CD4-positive, alpha-beta T cell (primary cell): ENCODE results near the gene PRICKLE4. TPM values are rescaled to one million over a fixed set of nuclear protein-coding genes. Genes with fewer than 3 reads are reported as not detected.

ENCODE experiments used
- ATAC-seq: fragments of 200-7000 bp; cut with Tn5 transposase; one replicate; pipeline ENCODE4 v1.10.0; 2022; ENCODE audit warnings: mild to moderate bottlenecking; ENCODE audit not compliant: poor library complexity
- CTCF ChIA-PET: fragments of 350-600 bp; sonication (Branson Sonifier 250); formaldehyde crosslinking; loops from one replicate; lab custom pipeline; 2021; ENCODE audit warnings: antibody characterized with exemption, inconsistent platforms; lab: Charles Lee
- POLR2A ChIA-PET: fragments of 350-600 bp; sonication (Branson Sonifier 250); formaldehyde crosslinking; loops from one replicate; lab custom pipeline; 2021; ENCODE audit warnings: antibody characterized with exemption, inconsistent platforms; lab: Charles Lee
- DNase-seq, 14 experiments: peaks; one replicate each; pipeline ENCODE4 v3.0.0-alpha.2; 2013 to 2020; ENCODE audit warnings: mixed read lengths in 2 of 14
- H3K27ac ChIP-seq, 2 donors: one replicate each; pipeline versions ENCODE4 v1.5.1 to v1.7.0; 2013; ENCODE audit warnings: low read length in 2 of 2, low read depth in 1 of 2, mild to moderate bottlenecking in 1 of 2
- H3K27me3 ChIP-seq, 2 experiments: 1 replicate in 1 of 2; 2 replicates in 1 of 2; pipeline versions ENCODE4 v1.6.1 to v1.7.0; 2013; ENCODE audit warnings: low read length in 2 of 2, control low read depth in 1 of 2, mild to moderate bottlenecking in 1 of 2, moderate library complexity in 1 of 2; ENCODE audit not compliant: insufficient read depth in 2 of 2, control insufficient read depth in 1 of 2
- H3K36me3 ChIP-seq: one replicate; pipeline ENCODE4 v1.6.1; 2013; ENCODE audit warnings: low read length, control low read depth; ENCODE audit not compliant: insufficient read depth
- H3K4me1 ChIP-seq: one replicate; pipeline ENCODE4 v1.6.1; 2013; ENCODE audit warnings: low read length, control low read depth; ENCODE audit not compliant: insufficient read depth
- H3K4me3 ChIP-seq: one replicate; pipeline ENCODE4 v1.5.1; 2013; ENCODE audit warnings: mild to moderate bottlenecking, low read length, moderate library complexity
- H3K9me3 ChIP-seq, 2 experiments: 1 replicate in 1 of 2; 2 replicates in 1 of 2; pipeline versions ENCODE4 v1.6.1 to v1.7.0; 2013; ENCODE audit warnings: low read length in 2 of 2, mild to moderate bottlenecking in 2 of 2, control low read depth in 1 of 2, moderate library complexity in 1 of 2; ENCODE audit not compliant: control insufficient read depth in 1 of 2, insufficient read depth in 1 of 2
- H3K27ac Mint-ChIP-seq: one replicate; pipeline ENCODE4 v1.8.0; 2020; ENCODE audit warnings: mixed read lengths
- H3K27me3 Mint-ChIP-seq: one replicate; pipeline ENCODE4 v1.8.0; 2021; ENCODE audit warnings: mixed read lengths
- H3K36me3 Mint-ChIP-seq: one replicate; pipeline ENCODE4 v1.8.0; 2021; ENCODE audit warnings: low read depth, mixed read lengths
- H3K4me1 Mint-ChIP-seq: one replicate; pipeline ENCODE4 v1.8.0; 2021; ENCODE audit warnings: low read depth, mixed read lengths
- H3K4me3 Mint-ChIP-seq: one replicate; pipeline ENCODE4 v1.8.0; 2020; ENCODE audit warnings: mild to moderate bottlenecking, mixed read lengths
- H3K9me3 Mint-ChIP-seq: one replicate; pipeline ENCODE4 v1.8.0; 2020; ENCODE audit warnings: mixed read lengths
- intact Hi-C, 2 experiments: fragments of 100-400 bp; cut with DNase I in 1 of 2; cut with micrococcal nuclease in 1 of 2; formaldehyde crosslinking; loops; one replicate each; pipeline versions ENCODE4 v1.15.1 to v1.9.0; 2023 to 2025; cut with DNase I, micrococcal nuclease
- total RNA-seq, 174 experiments: library from RNA in 2 of 174; stranded (reverse) in 2 of 174; gene quantifications; one replicate each; pipeline ENCODE4 v1.2.3 and lab custom pipeline; 2021 to 2026
- TF ChIP-seq, protein P1 (sequence below): fragments of 200-600 bp; IDR thresholded peaks from one replicate; pipeline ENCODE4 v1.8.0; 2022; ENCODE audit warnings: antibody characterized with exemption, mild to moderate bottlenecking

PRICKLE4 gene
- total RNA-seq, 2 experiments from 2014 or later, result not detected

DNA sequence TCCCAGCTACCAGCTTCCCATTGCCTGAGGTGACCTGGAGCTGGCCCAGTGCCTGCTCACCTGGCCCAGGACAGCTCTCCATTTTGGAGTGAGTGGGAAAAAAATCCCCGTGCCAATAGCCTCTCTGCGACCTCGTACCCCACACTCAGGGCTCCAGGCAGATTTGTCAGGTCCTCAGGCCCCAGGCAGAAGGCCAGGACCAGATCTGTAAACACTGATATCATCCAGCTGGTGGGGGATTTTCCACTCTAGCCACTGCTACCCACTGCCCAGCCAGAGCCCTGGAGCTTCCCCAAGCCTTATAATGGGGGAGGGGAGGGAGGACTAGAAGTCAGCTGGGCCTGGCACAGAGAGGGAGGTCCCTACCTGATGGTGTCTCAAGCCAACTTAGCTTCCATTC lies 32.0 kb upstream of the PRICKLE4 start:
- Mint-ChIP-seq H3K27me3 (no peaks in the 10 kb centered on the region), H3K9me3 (no peaks in the 10 kb centered on the region), H3K4me1 (no peaks in the 10 kb centered on the region), H3K36me3 (no peaks in the 10 kb centered on the region), H3K27ac (no peak overlapping the region), H3K4me3 (no peak overlapping the region)
- ATAC-seq (no peak), DNase-seq (no peak)
- H3K4me1 ChIP-seq, result no peaks in the 10 kb centered on the region
- TF ChIP-seq, protein P1, sequence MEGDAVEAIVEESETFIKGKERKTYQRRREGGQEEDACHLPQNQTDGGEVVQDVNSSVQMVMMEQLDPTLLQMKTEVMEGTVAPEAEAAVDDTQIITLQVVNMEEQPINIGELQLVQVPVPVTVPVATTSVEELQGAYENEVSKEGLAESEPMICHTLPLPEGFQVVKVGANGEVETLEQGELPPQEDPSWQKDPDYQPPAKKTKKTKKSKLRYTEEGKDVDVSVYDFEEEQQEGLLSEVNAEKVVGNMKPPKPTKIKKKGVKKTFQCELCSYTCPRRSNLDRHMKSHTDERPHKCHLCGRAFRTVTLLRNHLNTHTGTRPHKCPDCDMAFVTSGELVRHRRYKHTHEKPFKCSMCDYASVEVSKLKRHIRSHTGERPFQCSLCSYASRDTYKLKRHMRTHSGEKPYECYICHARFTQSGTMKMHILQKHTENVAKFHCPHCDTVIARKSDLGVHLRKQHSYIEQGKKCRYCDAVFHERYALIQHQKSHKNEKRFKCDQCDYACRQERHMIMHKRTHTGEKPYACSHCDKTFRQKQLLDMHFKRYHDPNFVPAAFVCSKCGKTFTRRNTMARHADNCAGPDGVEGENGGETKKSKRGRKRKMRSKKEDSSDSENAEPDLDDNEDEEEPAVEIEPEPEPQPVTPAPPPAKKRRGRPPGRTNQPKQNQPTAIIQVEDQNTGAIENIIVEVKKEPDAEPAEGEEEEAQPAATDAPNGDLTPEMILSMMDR, result no peak
- POLR2A ChIA-PET, result no interaction called here
- intact Hi-C loops, result no loop called here
- H3K9me3 ChIP-seq, result no peaks in the 10 kb centered on the region
- no peaks in the 10 kb centered on the region for H3K36me3 ChIP-seq
- H3K27ac ChIP-seq, result no peak overlapping the region
- CTCF ChIA-PET, result no interaction called here
- peaks cover 0 to 3% of the 10 kb centered on the region in 2 experiments for H3K27me3 ChIP-seq
- no peak overlapping the region for H3K4me3 ChIP-seq

DNA sequence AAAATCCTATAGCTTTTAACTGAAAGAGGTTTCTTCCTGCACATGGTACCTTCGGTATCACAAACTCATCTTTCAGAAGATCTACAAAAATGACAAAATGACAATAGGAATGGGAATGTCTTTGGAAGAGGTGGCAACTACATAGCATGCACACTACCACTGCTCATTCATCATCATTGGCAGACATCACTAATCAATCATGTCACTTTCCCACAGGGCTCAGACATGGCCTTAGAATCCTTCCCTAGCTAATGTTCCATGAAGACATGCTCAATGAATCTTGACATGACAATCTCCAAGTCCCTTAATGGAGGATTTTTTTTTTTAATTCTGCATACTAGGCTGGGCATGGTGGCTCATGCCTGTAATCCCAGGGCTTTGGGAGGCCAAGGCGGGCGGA lies 30.2 kb upstream of the PRICKLE4 start:
- POLR2A ChIA-PET, result interaction anchor here (0.7 kb wide), 1 partner anchor 67 kb away, joined by 3 read pairs; no protein-coding TSS in a partner anchor
- intact Hi-C loops, result no loop called here
- Mint-ChIP-seq H3K27ac (no peak overlapping the region), H3K4me3 (no peak overlapping the region), H3K4me1 (no peaks in the 10 kb centered on the region), H3K9me3 (no peaks in the 10 kb centered on the region), H3K36me3 (no peaks in the 10 kb centered on the region), H3K27me3 (no peaks in the 10 kb centered on the region)
- Histone ChIP-seq H3K27ac (no peak overlapping the region), H3K4me1 (no peaks in the 10 kb centered on the region), H3K36me3 (no peaks in the 10 kb centered on the region), H3K9me3 (no peaks in the 10 kb centered on the region), H3K4me3 (no peak overlapping the region), H3K27me3 (peaks cover 0 to 3% of the 10 kb centered on the region in 2 experiments)
- TF ChIP-seq, protein P1, result no peak
- CTCF ChIA-PET, result no interaction called here
- no peak for ATAC-seq
- no peak for DNase-seq

DNA sequence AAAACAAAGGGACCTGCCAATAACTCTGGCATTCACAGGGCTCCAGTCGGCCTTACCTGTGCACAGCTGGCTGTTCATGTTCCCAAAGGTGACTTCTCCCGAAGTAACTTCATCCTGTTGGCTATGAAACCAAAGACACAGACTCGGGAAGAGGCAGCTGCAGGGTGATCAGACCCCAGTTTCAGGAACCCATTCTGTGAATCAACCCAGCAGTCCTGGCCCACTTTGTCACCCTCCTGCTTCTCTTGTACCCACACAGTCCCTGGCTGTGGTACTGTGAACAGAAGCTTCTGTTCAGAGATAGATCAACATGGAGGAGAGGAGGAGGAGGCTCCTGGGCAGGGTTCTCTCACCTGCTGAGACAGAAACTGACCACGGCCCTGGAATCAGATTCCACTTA lies 24.7 kb upstream of the PRICKLE4 start:
- TF ChIP-seq, protein P1, result no peak
- Histone ChIP-seq H3K4me3 (no peak overlapping the region), H3K4me1 (no peaks in the 10 kb centered on the region), H3K27me3 (no peaks in the 10 kb centered on the region), H3K36me3 (no peaks in the 10 kb centered on the region), H3K9me3 (no peaks in the 10 kb centered on the region), H3K27ac (no peak overlapping the region)
- ChIA-PET POLR2A (no interaction called here), CTCF (no interaction called here)
- no peak for DNase-seq
- ATAC-seq, result no peak
- H3K27me3 Mint-ChIP-seq, result no peaks in the 10 kb centered on the region
- H3K9me3 Mint-ChIP-seq, result no peaks in the 10 kb centered on the region
- H3K4me3 Mint-ChIP-seq, result no peak overlapping the region
- H3K4me1 Mint-ChIP-seq, result no peaks in the 10 kb centered on the region
- intact Hi-C loops, result no loop called here
- H3K27ac Mint-ChIP-seq, result no peak overlapping the region
- no peaks in the 10 kb centered on the region for H3K36me3 Mint-ChIP-seq
